Measurements from ENCODE around the gene HDAC1. TPM values are rescaled to one million over a fixed set of nuclear protein-coding genes. Genes with fewer than 3 reads are reported as not detected.

Gene HDAC1
- total RNA-seq, 2 experiments from 2014 or later, result 56.9 to 61.0 TPM

- intact Hi-C loops (cut with DNase I, micrococcal nuclease), result no loop called here
- Mint-ChIP-seq H3K9me3 (no peaks in the 10 kb centered on the region), H3K27ac (no peak overlapping the region), H3K36me3 (ENCODE audit: low read depth) (no peaks in the 10 kb centered on the region), H3K4me3 (no peak overlapping the region), H3K4me1 (ENCODE audit: low read depth) (peaks cover 68% of the 10 kb centered on the region), H3K27me3 (no peaks in the 10 kb centered on the region)
- Histone ChIP-seq H3K4me3 (ENCODE audit: low read length) (no peak overlapping the region), H3K9me3 (ENCODE audit: control insufficient read depth in 1 of 2, insufficient read depth in 1 of 2, low read length in 2 of 2) (peaks cover 0 to 8% of the 10 kb centered on the region in 2 experiments), H3K27ac (ENCODE audit: low read depth in 1 of 2, low read length in 2 of 2) (no peak overlapping the region), H3K36me3 (ENCODE audit: insufficient read depth, low read length) (no peaks in the 10 kb centered on the region), H3K27me3 (ENCODE audit: control insufficient read depth in 1 of 2, insufficient read depth in 2 of 2, low read length in 2 of 2) (no peaks in the 10 kb centered on the region), H3K4me1 (ENCODE audit: insufficient read depth, low read length) (peaks cover 66% of the 10 kb centered on the region)
- DNase-seq (peak in 3 of 14 experiments; percentile 8 to 42 (median 35)), ATAC-seq (ENCODE audit: poor library complexity) (no peak)
- CTCF ChIA-PET, result interaction anchor here (1.5 kb wide), 1 partner anchor 13 kb away, joined by 3 read pairs; the partner anchor contains the start of gene MARCKSL1
- no peak for TF ChIP-seq CTCF (IDR thresholded peaks at IDR 0.05)
- POLR2A ChIA-PET, result interaction anchor here (2.0 to 2.7 kb wide), 2 partner anchors 13 to 45 kb away, joined by 4 to 26 read pairs; partner anchors contain the start of genes BSDC1 and MARCKSL1
These were observed 57.4 kb downstream of the HDAC1 start for GRCh38 chr1:32349211-32349708.

GRCh38 chr1:32350785-32351398 is 59.0 kb downstream of the HDAC1 start:
- ChIA-PET POLR2A (interaction anchor here (0.8 to 5.9 kb wide), 5 partner anchors 14 to 151 kb away, joined by 4 to 72 read pairs (median 16); partner anchors contain the start of genes BSDC1, CCDC28B, HDAC1 and MARCKSL1), CTCF (interaction anchor here (0.7 to 1.8 kb wide), 9 partner anchors 9 to 150 kb away, joined by 3 to 9 read pairs (median 4); partner anchors contain the start of genes BSDC1, CCDC28B, MARCKSL1 and TSSK3)
- intact Hi-C loops (cut with DNase I, micrococcal nuclease), result loop anchor here (1.0 to 5.0 kb wide), 3 partner anchors 15 to 54 kb away; partner anchors contain the start of genes BSDC1 (in 2 of the 2) and MARCKSL1 (in 1 of the 2)
- DNase-seq, result peak in 6 of 14 experiments; percentile 68 to 89 (median 78)
- peak; percentile 77 for ATAC-seq (ENCODE audit: poor library complexity)
- Mint-ChIP-seq H3K36me3 (ENCODE audit: low read depth) (peaks cover 6% of the 10 kb centered on the region), H3K9me3 (no peaks in the 10 kb centered on the region), H3K4me3 (peak overlapping the region; percentile 87), H3K27me3 (no peaks in the 10 kb centered on the region), H3K4me1 (ENCODE audit: low read depth) (peaks cover 59% of the 10 kb centered on the region), H3K27ac (peak overlapping the region; percentile 76)
- H3K4me3 ChIP-seq (ENCODE audit: low read length), result peak overlapping the region; percentile 52
- peak; percentile 73 for TF ChIP-seq CTCF (IDR thresholded peaks at IDR 0.05)
- H3K36me3 ChIP-seq (ENCODE audit: insufficient read depth, low read length), result no peaks in the 10 kb centered on the region
- H3K27me3 ChIP-seq (ENCODE audit: control insufficient read depth in 1 of 2, insufficient read depth in 2 of 2, low read length in 2 of 2), result no peaks in the 10 kb centered on the region
- H3K27ac ChIP-seq (ENCODE audit: low read depth in 1 of 2, low read length in 2 of 2), result peak overlapping the region; percentile 27 to 44
- peaks cover 52% of the 10 kb centered on the region for H3K4me1 ChIP-seq (ENCODE audit: insufficient read depth, low read length)
- peaks cover 0 to 8% of the 10 kb centered on the region in 2 experiments for H3K9me3 ChIP-seq (ENCODE audit: control insufficient read depth in 1 of 2, insufficient read depth in 1 of 2, low read length in 2 of 2)

DNA sequence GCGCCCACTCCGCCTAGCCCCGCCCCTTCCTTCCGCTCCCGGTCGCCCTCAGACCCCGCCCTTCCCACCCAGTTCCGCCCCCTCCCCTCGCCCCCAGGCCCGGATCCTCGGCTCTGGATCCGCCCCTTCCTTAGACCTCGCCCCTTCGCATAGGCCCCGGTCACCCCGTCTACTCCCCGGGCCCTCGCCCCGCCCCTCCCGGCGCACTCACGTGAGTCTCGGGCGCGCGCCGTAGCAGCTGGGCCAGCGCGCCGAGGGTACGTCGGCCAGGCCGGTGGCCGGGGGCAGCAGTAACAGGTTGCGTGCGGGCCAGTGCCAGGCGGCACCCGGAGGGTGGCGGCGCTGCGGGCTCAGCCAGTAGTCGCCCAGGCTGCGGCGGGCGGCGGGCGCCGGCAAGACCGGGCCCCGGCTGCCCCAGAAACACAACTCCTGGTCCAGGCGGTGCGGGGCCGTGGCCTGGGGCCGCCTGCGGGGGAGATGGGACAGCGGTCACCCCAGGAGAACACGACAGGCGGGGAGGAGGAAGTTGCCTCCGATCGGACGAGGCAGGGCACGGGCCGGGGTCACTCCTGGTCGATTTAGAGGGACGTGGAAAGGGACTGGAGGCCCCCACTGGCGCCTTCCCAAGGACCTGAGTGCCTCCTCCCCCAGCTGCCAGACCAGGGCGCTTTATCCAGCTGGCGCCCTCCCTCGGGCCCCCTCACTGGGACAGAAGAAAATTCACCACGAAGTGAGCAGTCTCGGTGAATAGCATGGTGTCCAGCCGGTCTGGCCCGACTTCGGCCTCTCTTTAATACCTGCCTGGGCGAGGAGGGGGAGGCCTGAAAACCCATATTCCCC is 59.7 kb downstream of the HDAC1 start:
- peak overlapping the region; percentile 87 for H3K4me3 Mint-ChIP-seq
- peaks cover 51% of the 10 kb centered on the region for H3K4me1 Mint-ChIP-seq (ENCODE audit: low read depth)
- Histone ChIP-seq H3K4me3 (ENCODE audit: low read length) (peak overlapping the region; percentile 66), H3K9me3 (ENCODE audit: control insufficient read depth in 1 of 2, insufficient read depth in 1 of 2, low read length in 2 of 2) (peaks cover 0 to 8% of the 10 kb centered on the region in 2 experiments), H3K36me3 (ENCODE audit: insufficient read depth, low read length) (no peaks in the 10 kb centered on the region), H3K27ac (ENCODE audit: low read depth in 1 of 2, low read length in 2 of 2) (peak overlapping the region; percentile 53 to 78), H3K27me3 (ENCODE audit: control insufficient read depth in 1 of 2, insufficient read depth in 2 of 2, low read length in 2 of 2) (no peaks in the 10 kb centered on the region), H3K4me1 (ENCODE audit: insufficient read depth, low read length) (peaks cover 48% of the 10 kb centered on the region)
- POLR2A ChIA-PET, result interaction anchor here (0.6 to 5.9 kb wide), 11 partner anchors 11 to 279 kb away, joined by 3 to 72 read pairs (median 4); partner anchors contain the start of genes BSDC1, CCDC28B, FAM229A and HDAC1
- H3K36me3 Mint-ChIP-seq (ENCODE audit: low read depth), result peaks cover 6% of the 10 kb centered on the region
- no peaks in the 10 kb centered on the region for H3K9me3 Mint-ChIP-seq
- no peak for TF ChIP-seq CTCF (IDR thresholded peaks at IDR 0.05)
- DNase-seq (peak; percentile 84 to 97 (median 90)), ATAC-seq (ENCODE audit: poor library complexity) (peak; percentile 95)
- CTCF ChIA-PET, result interaction anchor here (0.8 to 1.8 kb wide), 8 partner anchors 9 to 136 kb away, joined by 3 to 9 read pairs (median 4); partner anchors contain the start of genes BSDC1, HDAC1, MARCKSL1 and TSSK3
- intact Hi-C loops (cut with DNase I, micrococcal nuclease), result loop anchor here (1.0 to 5.0 kb wide), 3 partner anchors 15 to 54 kb away; partner anchors contain the start of genes BSDC1 (in 2 of the 2) and MARCKSL1 (in 1 of the 2)
- no peaks in the 10 kb centered on the region for H3K27me3 Mint-ChIP-seq
- H3K27ac Mint-ChIP-seq, result peak overlapping the region; percentile 76
